ENCODE results near the gene CAMTA1. TPM values are rescaled to one million over a fixed set of nuclear protein-coding genes. Genes with fewer than 3 reads are reported as not detected.

Gene CAMTA1
- polyA plus RNA-seq, 1 donor from 2014 or later = 79.0 TPM

- peaks cover 0 to 2% (median 0%) of the 10 kb centered on the region in 3 donors for H3K9me3 Mint-ChIP-seq
- no peaks in the 10 kb centered on the region for H3K36me3 Mint-ChIP-seq
- peaks cover 0 to 4% (median 2%) of the 10 kb centered on the region in 3 donors for H3K4me1 Mint-ChIP-seq
- H3K4me3 Mint-ChIP-seq = peak overlapping the region in 1 of 4 donors; percentile 8
- peaks cover 6% of the 10 kb centered on the region for H3K27me3 Mint-ChIP-seq
- H3K27ac Mint-ChIP-seq = no peak overlapping the region
Measured at GRCh38 chr1:7675431-7676273, 890.4 kb downstream of the CAMTA1 start.

GRCh38 chr1:7676274-7676945, 891.2 kb downstream of the CAMTA1 start:
- peaks cover 0 to 4% (median 2%) of the 10 kb centered on the region in 3 donors for H3K4me1 Mint-ChIP-seq
- H3K27ac Mint-ChIP-seq = no peak overlapping the region
- peaks cover 0 to 2% (median 0%) of the 10 kb centered on the region in 3 donors for H3K9me3 Mint-ChIP-seq
- peaks cover 2% of the 10 kb centered on the region for H3K27me3 Mint-ChIP-seq
- H3K4me3 Mint-ChIP-seq = peak overlapping the region in 1 of 4 donors; percentile 72
- H3K36me3 Mint-ChIP-seq = no peaks in the 10 kb centered on the region

- H3K27me3 Mint-ChIP-seq = peaks cover 5% of the 10 kb centered on the region
- peaks cover 0 to 4% (median 2%) of the 10 kb centered on the region in 3 donors for H3K4me1 Mint-ChIP-seq
- peak overlapping the region in 2 of 4 donors; percentile 25 to 72 for H3K4me3 Mint-ChIP-seq
- H3K36me3 Mint-ChIP-seq = no peaks in the 10 kb centered on the region
- no peak overlapping the region for H3K27ac Mint-ChIP-seq
- peaks cover 0 to 2% (median 0%) of the 10 kb centered on the region in 3 donors for H3K9me3 Mint-ChIP-seq
Measured at GRCh38 chr1:7677111-7677510, 891.9 kb downstream of the CAMTA1 start.

- Mint-ChIP-seq H3K4me3 (no peak overlapping the region), H3K36me3 (no peaks in the 10 kb centered on the region)
Measured at GRCh38 chr1:7677815-7678214, 892.6 kb downstream of the CAMTA1 start.

GRCh38 chr1:7678491-7679158, 893.4 kb downstream of the CAMTA1 start:
- peaks cover 7% of the 10 kb centered on the region for H3K27me3 Mint-ChIP-seq
- peaks cover 0 to 2% (median 0%) of the 10 kb centered on the region in 3 donors for H3K9me3 Mint-ChIP-seq
- H3K4me3 Mint-ChIP-seq = peak overlapping the region in 1 of 4 donors; percentile 58
- H3K27ac Mint-ChIP-seq = no peak overlapping the region
- H3K36me3 Mint-ChIP-seq = no peaks in the 10 kb centered on the region
- no peaks in the 10 kb centered on the region for H3K4me1 Mint-ChIP-seq

More at GRCh38 chr1:7677815-7678214, 892.6 kb downstream of the CAMTA1 start:
- H3K9me3 Mint-ChIP-seq = peaks cover 0 to 2% (median 0%) of the 10 kb centered on the region in 3 donors
- peak overlapping the region in 1 of 3 donors; percentile 80 for H3K27ac Mint-ChIP-seq
- peaks cover 7% of the 10 kb centered on the region for H3K27me3 Mint-ChIP-seq
- peaks cover 0 to 2% (median 0%) of the 10 kb centered on the region in 3 donors for H3K4me1 Mint-ChIP-seq

GRCh38 chr1:7679159-7679872, 894.1 kb downstream of the CAMTA1 start:
- Mint-ChIP-seq H3K27ac (no peak overlapping the region), H3K4me3 (peak overlapping the region; percentile 17 to 77 (median 63)), H3K36me3 (no peaks in the 10 kb centered on the region), H3K27me3 (peaks cover 5% of the 10 kb centered on the region), H3K9me3 (peaks cover 0 to 2% (median 0%) of the 10 kb centered on the region in 3 donors), H3K4me1 (no peaks in the 10 kb centered on the region)

- Mint-ChIP-seq H3K4me1 (no peaks in the 10 kb centered on the region), H3K27me3 (peaks cover 5% of the 10 kb centered on the region), H3K27ac (no peak overlapping the region), H3K9me3 (peaks cover 0 to 2% (median 0%) of the 10 kb centered on the region in 3 donors), H3K4me3 (peak overlapping the region; percentile 17 to 77 (median 44)), H3K36me3 (no peaks in the 10 kb centered on the region)
Measured at GRCh38 chr1:7679873-7680206, 894.6 kb downstream of the CAMTA1 start.

GRCh38 chr1:7680207-7680954, 895.1 kb downstream of the CAMTA1 start:
- Mint-ChIP-seq H3K4me3 (peak overlapping the region; percentile 35 to 90 (median 82)), H3K9me3 (peaks cover 0 to 2% (median 0%) of the 10 kb centered on the region in 3 donors), H3K27me3 (peaks cover 5% of the 10 kb centered on the region), H3K36me3 (no peaks in the 10 kb centered on the region), H3K27ac (no peak overlapping the region), H3K4me1 (no peaks in the 10 kb centered on the region)

GRCh38 chr1:7680955-7681268, 895.7 kb downstream of the CAMTA1 start:
- Mint-ChIP-seq H3K36me3 (peaks cover 4% of the 10 kb centered on the region), H3K4me3 (peak overlapping the region; percentile 35 to 90 (median 82)), H3K27me3 (peaks cover 5% of the 10 kb centered on the region), H3K27ac (no peak overlapping the region), H3K4me1 (no peaks in the 10 kb centered on the region), H3K9me3 (peaks cover 0 to 2% (median 0%) of the 10 kb centered on the region in 3 donors)

GRCh38 chr1:7681401-7681800, 896.1 kb downstream of the CAMTA1 start:
- Mint-ChIP-seq H3K4me3 (peak overlapping the region in 3 of 4 donors; percentile 9 to 80 (median 35)), H3K36me3 (peaks cover 5% of the 10 kb centered on the region), H3K4me1 (no peaks in the 10 kb centered on the region), H3K27ac (no peak overlapping the region), H3K9me3 (peaks cover 0 to 2% (median 0%) of the 10 kb centered on the region in 3 donors), H3K27me3 (peaks cover 7% of the 10 kb centered on the region)

GRCh38 chr1:7683521-7683920, 898.3 kb downstream of the CAMTA1 start:
- Mint-ChIP-seq H3K9me3 (no peaks in the 10 kb centered on the region), H3K36me3 (peaks cover 5% of the 10 kb centered on the region), H3K4me3 (no peak overlapping the region), H3K27me3 (peaks cover 8% of the 10 kb centered on the region), H3K4me1 (peaks cover 0 to 1% (median 0%) of the 10 kb centered on the region in 3 donors), H3K27ac (no peak overlapping the region)

- H3K36me3 Mint-ChIP-seq = peaks cover 5% of the 10 kb centered on the region
- no peak overlapping the region for H3K27ac Mint-ChIP-seq
- H3K4me3 Mint-ChIP-seq = no peak overlapping the region
- H3K4me1 Mint-ChIP-seq = peaks cover 0 to 1% (median 0%) of the 10 kb centered on the region in 3 donors
- H3K9me3 Mint-ChIP-seq = no peaks in the 10 kb centered on the region
- H3K27me3 Mint-ChIP-seq = peaks cover 10% of the 10 kb centered on the region
Measured at GRCh38 chr1:7684132-7684531, 898.9 kb downstream of the CAMTA1 start.

GRCh38 chr1:7684861-7685635, 899.8 kb downstream of the CAMTA1 start:
- Mint-ChIP-seq H3K27ac (no peak overlapping the region), H3K36me3 (peaks cover 5% of the 10 kb centered on the region), H3K9me3 (no peaks in the 10 kb centered on the region), H3K27me3 (peaks cover 10% of the 10 kb centered on the region), H3K4me1 (peaks cover 0 to 1% (median 0%) of the 10 kb centered on the region in 3 donors), H3K4me3 (no peak overlapping the region)
